ENCODE data around the gene SEMA3C. TPM values are rescaled to one million over a fixed set of nuclear protein-coding genes. Genes with fewer than 3 reads are reported as not detected.

The SEMA3C gene
- 68.6 and 77.1 TPM in 2 replicates for total RNA-seq

GRCh38 chr7:80918909-80919721 is at the start of gene SEMA3C:
Gene SEMA3C (minus strand): TSS chr7:80919051. CDS start chr7:80916781, 2,270 bp downstream.
- DNase-seq (ENCODE audit: low read depth): peak; percentile 54
- H3K4me3 ChIP-seq (ENCODE audit: low read depth, low read length): peak within 1 kb of the TSS; percentile 90
- TF ChIP-seq CTCF (conservative IDR thresholded peaks at IDR 0.05; ENCODE audit: low read depth, low read length): no peak

- TF ChIP-seq CTCF (conservative IDR thresholded peaks at IDR 0.05; ENCODE audit: low read depth, low read length): no peak
- no peak overlapping the region for H3K4me3 ChIP-seq (ENCODE audit: low read depth, low read length)
- DNase-seq (ENCODE audit: low read depth): no peak
Observed at GRCh38 chr7:80968606-80969005, 49.8 kb upstream of the SEMA3C start.

- no peak for DNase-seq (ENCODE audit: low read depth)
Observed at GRCh38 chr7:80967917-80968297, 49.1 kb upstream of the SEMA3C start.

GRCh38 chr7:80967071-80967916 is 48.4 kb upstream of the SEMA3C start:
- DNase-seq (ENCODE audit: low read depth): peak; percentile 36
- no peak for TF ChIP-seq CTCF (conservative IDR thresholded peaks at IDR 0.05; ENCODE audit: low read depth, low read length)
- no peak overlapping the region for H3K4me3 ChIP-seq (ENCODE audit: low read depth, low read length)

More at GRCh38 chr7:80967917-80968297, 49.1 kb upstream of the SEMA3C start:
- no peak for TF ChIP-seq CTCF (conservative IDR thresholded peaks at IDR 0.05; ENCODE audit: low read depth, low read length)
- H3K4me3 ChIP-seq (ENCODE audit: low read depth, low read length): no peak overlapping the region

- no peak for TF ChIP-seq CTCF (conservative IDR thresholded peaks at IDR 0.05; ENCODE audit: low read depth, low read length)
- DNase-seq (ENCODE audit: low read depth): no peak
- H3K4me3 ChIP-seq (ENCODE audit: low read depth, low read length): no peak overlapping the region
Observed at GRCh38 chr7:80960244-80960795, 41.5 kb upstream of the SEMA3C start.

- TF ChIP-seq CTCF (conservative IDR thresholded peaks at IDR 0.05; ENCODE audit: low read depth, low read length): no peak
- no peak for DNase-seq (ENCODE audit: low read depth)
- H3K4me3 ChIP-seq (ENCODE audit: low read depth, low read length): no peak overlapping the region
Observed at GRCh38 chr7:80957226-80957777, 38.5 kb upstream of the SEMA3C start.

Measured in epithelial cell of proximal tubule (primary cell).